ENCODE data around the gene TMEM134.
"Not testable (repeated sequence)": the region's sequence is repeated elsewhere in the genome, so short reads cannot be mapped to it uniquely, and the experiment has no call there.

The TMEM134 gene

DNA sequence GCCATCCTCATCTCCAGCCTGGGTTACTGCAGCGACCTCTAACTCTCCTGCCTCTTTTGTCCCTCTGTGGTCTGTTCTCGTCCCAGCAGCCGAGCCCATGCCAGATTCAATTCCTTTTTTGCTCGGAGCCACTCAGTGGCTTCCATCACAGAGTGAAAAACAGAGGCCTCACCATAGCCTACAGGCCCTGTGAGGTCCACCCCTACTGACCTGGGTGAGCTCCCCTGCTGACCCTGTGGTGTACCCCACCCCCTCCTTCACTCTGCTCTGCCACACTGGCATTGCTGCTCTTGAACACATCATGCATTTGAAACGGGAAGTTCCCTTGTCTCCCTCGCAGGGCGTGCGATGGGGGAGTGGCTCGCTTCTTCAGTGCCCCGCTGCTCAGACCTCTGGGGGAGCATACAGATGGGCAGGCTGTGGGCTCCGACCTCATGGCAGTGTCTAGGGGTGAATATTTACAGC lies 15.8 kb upstream of the TMEM134 start:
- H3K9me3 ChIP-seq (ENCODE audit: control extremely low read depth in 1 of 5, control insufficient read depth in 4 of 5, insufficient read depth in 2 of 5, low read depth in 1 of 5, low read length in 4 of 5) = no peaks in the 10 kb centered on the region
- H3K4me3 ChIP-seq (ENCODE audit: control insufficient read depth in 1 of 7, extremely low read depth in 1 of 7, insufficient read depth in 4 of 7, low read depth in 2 of 7, low read length in 6 of 7) = peak overlapping the region in 3 of 7 experiments; percentile 8 to 33 (median 26)
- H3K27me3 ChIP-seq (replicated peaks in 2 of 5; ENCODE audit: control insufficient read depth in 4 of 5, insufficient read depth in 5 of 5, low read length in 4 of 5) = no peaks in the 10 kb centered on the region
- H3K27ac ChIP-seq (ENCODE audit: insufficient read depth in 1 of 2, low read depth in 1 of 2, low read length in 2 of 2, poor library complexity in 1 of 2, severe bottlenecking in 2 of 2) = no peak overlapping the region
- CTCF ChIA-PET = interaction anchor here (1.1 to 1.5 kb wide), 2 partner anchors 22 to 128 kb away, joined by 3 to 4 read pairs; no protein-coding TSS in a partner anchor
- POLR2A ChIA-PET = no interaction called here
- 45% methylated on average over 7 of the region's 11 CpGs for WGBS (ENCODE audit: insufficient coverage)
- DNase-seq = peak; percentile 32 to 78 (median 74)
- H3K36me3 ChIP-seq (ENCODE audit: control insufficient read depth in 4 of 4, insufficient read depth in 4 of 4, low read length in 3 of 4) = peaks cover 2 to 29% (median 21%) of the 10 kb centered on the region in 4 experiments
- H3K4me1 ChIP-seq (ENCODE audit: control extremely low read depth in 1 of 4, control insufficient read depth in 4 of 4, insufficient read depth in 4 of 4, low read length in 3 of 4) = peaks cover 10 to 39% (median 35%) of the 10 kb centered on the region in 4 experiments

DNA sequence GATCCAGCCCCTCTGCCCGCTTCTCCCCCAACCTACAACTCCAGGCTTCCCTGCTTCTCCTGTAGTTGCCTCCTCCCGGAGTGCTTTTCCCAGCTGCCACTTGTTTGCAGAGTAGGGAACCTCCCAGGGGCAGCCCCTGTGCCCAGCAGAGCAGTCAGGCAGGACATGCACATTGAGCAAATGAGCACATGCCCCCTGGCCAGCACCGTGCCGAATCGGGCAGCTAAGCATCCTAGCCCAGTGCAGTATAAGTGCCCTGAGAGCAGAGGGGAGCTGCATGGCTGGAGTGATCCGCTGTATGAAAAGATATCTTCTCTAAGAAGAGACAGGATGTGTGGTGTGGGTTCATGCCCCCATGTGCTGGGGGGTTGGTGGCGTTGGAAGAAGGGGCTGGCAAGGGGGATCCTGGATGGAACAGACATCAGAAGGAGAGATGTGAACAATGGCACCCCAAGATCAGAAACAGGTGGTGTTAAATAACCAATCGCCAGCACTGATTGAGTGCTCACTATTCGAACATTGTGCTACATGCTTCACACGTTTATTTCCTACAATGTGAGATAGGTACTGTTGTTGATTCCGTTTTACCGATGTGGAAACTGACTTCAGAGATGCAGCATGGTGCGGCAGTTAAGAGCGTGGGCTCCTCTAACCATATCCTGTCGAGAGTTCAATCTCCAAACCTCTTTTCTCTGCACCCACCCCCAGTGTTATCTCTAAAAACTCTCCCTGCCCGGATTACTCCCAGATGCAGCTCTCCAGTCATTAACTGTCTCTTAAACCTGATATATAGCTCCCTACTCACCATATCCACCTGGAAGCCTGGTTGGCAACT lies 15.0 kb upstream of the TMEM134 start:
- H3K36me3 ChIP-seq (ENCODE audit: control insufficient read depth in 4 of 4, insufficient read depth in 4 of 4, low read length in 3 of 4) = peaks cover 0 to 20% (median 13%) of the 10 kb centered on the region in 4 experiments
- ChIA-PET CTCF (interaction anchor here (0.6 to 1.5 kb wide), 3 partner anchors 22 to 127 kb away, joined by 3 to 4 read pairs (median 3); no protein-coding TSS in a partner anchor), POLR2A (interaction anchor here (0.7 kb wide), 1 partner anchor 270 kb away, joined by 3 read pairs; no protein-coding TSS in a partner anchor)
- no peaks in the 10 kb centered on the region for H3K9me3 ChIP-seq (ENCODE audit: control extremely low read depth in 1 of 5, control insufficient read depth in 4 of 5, insufficient read depth in 2 of 5, low read depth in 1 of 5, low read length in 4 of 5)
- no peaks in the 10 kb centered on the region for H3K27me3 ChIP-seq (replicated peaks in 2 of 5; ENCODE audit: control insufficient read depth in 4 of 5, insufficient read depth in 5 of 5, low read length in 4 of 5)
- WGBS (ENCODE audit: insufficient coverage) = 82% methylated on average over 14 of the region's 16 CpGs
- DNase-seq = no peak
- peak overlapping the region in 4 of 7 experiments; percentile 8 to 86 (median 72) for H3K4me3 ChIP-seq (ENCODE audit: control insufficient read depth in 1 of 7, extremely low read depth in 1 of 7, insufficient read depth in 4 of 7, low read depth in 2 of 7, low read length in 6 of 7)
- H3K4me1 ChIP-seq (ENCODE audit: control extremely low read depth in 1 of 4, control insufficient read depth in 4 of 4, insufficient read depth in 4 of 4, low read length in 3 of 4) = peaks cover 10 to 39% (median 35%) of the 10 kb centered on the region in 4 experiments
- peak overlapping the region in 1 of 2 experiments; percentile 81 for H3K27ac ChIP-seq (ENCODE audit: insufficient read depth in 1 of 2, low read depth in 1 of 2, low read length in 2 of 2, poor library complexity in 1 of 2, severe bottlenecking in 2 of 2)

DNA sequence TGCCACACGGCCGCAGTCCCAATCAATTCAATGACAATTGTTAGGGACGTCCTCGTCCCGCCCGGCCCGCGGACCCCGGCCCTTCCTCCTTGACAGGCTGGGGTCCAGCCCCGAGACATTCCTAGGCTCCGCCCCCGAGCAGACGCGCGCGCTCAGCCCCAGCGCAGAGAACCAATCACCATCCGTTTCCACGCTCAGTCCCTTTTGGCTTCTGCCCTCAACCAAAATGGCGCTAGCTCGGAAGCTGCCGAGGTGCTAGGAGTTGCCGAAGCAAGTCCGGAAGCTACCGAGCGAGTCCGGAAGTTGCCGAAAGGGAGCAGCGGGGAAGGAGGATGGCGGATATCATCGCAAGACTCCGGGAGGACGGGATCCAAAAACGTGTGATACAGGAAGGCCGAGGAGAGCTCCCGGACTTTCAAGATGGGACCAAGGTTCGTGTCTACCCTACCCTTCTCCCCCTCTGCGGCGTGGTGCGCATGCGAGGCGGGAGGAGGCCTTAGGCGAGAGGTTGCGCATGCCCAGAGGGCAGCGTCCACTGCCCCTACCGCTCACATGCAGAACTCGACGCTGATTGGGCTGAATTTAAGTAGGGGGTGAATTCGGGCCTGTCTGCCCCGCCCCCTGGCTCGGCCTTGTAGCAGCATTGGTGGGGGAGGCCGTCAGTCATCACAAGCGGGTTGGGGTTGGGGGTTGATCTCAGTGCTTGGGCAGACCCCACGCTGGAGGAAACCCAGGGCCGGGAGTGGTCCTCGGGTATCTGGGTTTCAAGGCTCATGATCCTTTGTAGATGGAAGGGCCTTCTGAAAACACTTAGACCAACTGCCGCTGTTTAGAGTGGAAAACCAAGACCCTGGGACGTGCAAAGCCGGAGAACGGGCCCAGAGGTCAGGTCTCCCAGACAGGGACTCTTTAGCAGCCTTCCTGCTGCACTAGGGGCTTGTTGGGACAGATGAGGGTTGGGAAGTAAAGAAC lies 14.1 kb upstream of the TMEM134 start, which contains the start of gene AIP:
Gene AIP (plus strand): TSS at position 200 of the 972 bp plus-strand sequence. CDS start 133 bp downstream, at position 333.
- POLR2A ChIA-PET = interaction anchor here (0.6 to 0.7 kb wide), 3 partner anchors 11 to 270 kb away, joined by 3 read pairs; no protein-coding TSS in a partner anchor
- Histone ChIP-seq H3K4me3 (ENCODE audit: control insufficient read depth in 1 of 7, extremely low read depth in 1 of 7, insufficient read depth in 4 of 7, low read depth in 2 of 7, low read length in 6 of 7) (peak within 1 kb of the TSS; percentile 41 to 86 (median 75)), H3K9me3 (ENCODE audit: control extremely low read depth in 1 of 5, control insufficient read depth in 4 of 5, insufficient read depth in 2 of 5, low read depth in 1 of 5, low read length in 4 of 5) (no peaks in the 10 kb centered on the region), H3K4me1 (ENCODE audit: control extremely low read depth in 1 of 4, control insufficient read depth in 4 of 4, insufficient read depth in 4 of 4, low read length in 3 of 4) (peaks cover 10 to 39% (median 35%) of the 10 kb centered on the region in 4 experiments), H3K27me3 (replicated peaks in 2 of 5; ENCODE audit: control insufficient read depth in 4 of 5, insufficient read depth in 5 of 5, low read length in 4 of 5) (no peaks in the 10 kb centered on the region), H3K36me3 (ENCODE audit: control insufficient read depth in 4 of 4, insufficient read depth in 4 of 4, low read length in 3 of 4) (peaks cover 0 to 15% (median 10%) of the 10 kb centered on the region in 4 experiments), H3K27ac (ENCODE audit: insufficient read depth in 1 of 2, low read depth in 1 of 2, low read length in 2 of 2, poor library complexity in 1 of 2, severe bottlenecking in 2 of 2) (peak within 1 kb of the TSS; percentile 40 to 81)
- peak; percentile 98 to 99 (median 99) for DNase-seq
- WGBS (ENCODE audit: insufficient coverage) = 14% methylated on average over 47 of the region's 60 CpGs
- CTCF ChIA-PET = interaction anchor here (0.6 kb wide), 1 partner anchor 44 kb away, joined by 3 read pairs; no protein-coding TSS in a partner anchor

DNA sequence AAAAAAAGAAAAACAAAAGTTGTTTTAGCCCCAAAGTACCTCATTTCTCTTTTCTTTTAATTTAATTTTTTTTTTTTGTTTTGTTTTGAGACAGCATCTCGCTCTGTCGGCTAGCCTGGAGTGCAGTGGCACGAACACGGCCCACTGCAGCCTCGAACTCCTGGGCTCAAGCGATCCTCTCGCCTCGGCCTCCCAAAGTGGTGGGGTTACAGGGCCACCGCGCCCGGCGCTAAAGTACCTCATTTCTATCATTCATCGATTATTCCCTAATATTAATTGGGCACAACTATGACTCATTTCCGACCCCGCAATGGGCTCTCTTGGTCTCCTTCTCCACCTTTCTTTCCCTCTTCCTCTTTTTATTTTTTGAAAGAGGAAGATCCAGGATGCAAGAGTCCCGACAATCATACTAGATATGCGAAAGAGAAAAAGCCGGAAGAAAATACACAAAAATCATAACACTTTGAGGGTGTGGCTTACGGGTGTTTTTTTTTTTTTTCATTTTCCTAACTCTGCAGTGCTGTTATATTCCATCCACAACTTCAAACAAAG lies 13.3 kb upstream of the TMEM134 start:
- Histone ChIP-seq H3K36me3 (ENCODE audit: control insufficient read depth in 4 of 4, insufficient read depth in 4 of 4, low read length in 3 of 4) (peaks cover 0 to 8% (median 2%) of the 10 kb centered on the region in 4 experiments), H3K4me1 (ENCODE audit: control extremely low read depth in 1 of 4, control insufficient read depth in 4 of 4, insufficient read depth in 4 of 4, low read length in 3 of 4) (peaks cover 10 to 39% (median 35%) of the 10 kb centered on the region in 4 experiments), H3K27ac (ENCODE audit: insufficient read depth in 1 of 2, low read depth in 1 of 2, low read length in 2 of 2, poor library complexity in 1 of 2, severe bottlenecking in 2 of 2) (peak overlapping the region; percentile 40 to 81), H3K9me3 (ENCODE audit: control extremely low read depth in 1 of 5, control insufficient read depth in 4 of 5, insufficient read depth in 2 of 5, low read depth in 1 of 5, low read length in 4 of 5) (no peaks in the 10 kb centered on the region), H3K4me3 (ENCODE audit: control insufficient read depth in 1 of 7, extremely low read depth in 1 of 7, insufficient read depth in 4 of 7, low read depth in 2 of 7, low read length in 6 of 7) (peak overlapping the region; percentile 41 to 86 (median 75)), H3K27me3 (replicated peaks in 2 of 5; ENCODE audit: control insufficient read depth in 4 of 5, insufficient read depth in 5 of 5, low read length in 4 of 5) (no peaks in the 10 kb centered on the region)
- WGBS (ENCODE audit: insufficient coverage) = 34% methylated on average over 15 of the region's 19 CpGs
- ChIA-PET POLR2A (interaction anchor here (0.6 kb wide), 1 partner anchor 10 kb away, joined by 3 read pairs; no protein-coding TSS in a partner anchor), CTCF (interaction anchor here (0.6 to 0.7 kb wide), 2 partner anchors 12 to 43 kb away, joined by 3 read pairs; no protein-coding TSS in a partner anchor)
- no peak for DNase-seq

DNA sequence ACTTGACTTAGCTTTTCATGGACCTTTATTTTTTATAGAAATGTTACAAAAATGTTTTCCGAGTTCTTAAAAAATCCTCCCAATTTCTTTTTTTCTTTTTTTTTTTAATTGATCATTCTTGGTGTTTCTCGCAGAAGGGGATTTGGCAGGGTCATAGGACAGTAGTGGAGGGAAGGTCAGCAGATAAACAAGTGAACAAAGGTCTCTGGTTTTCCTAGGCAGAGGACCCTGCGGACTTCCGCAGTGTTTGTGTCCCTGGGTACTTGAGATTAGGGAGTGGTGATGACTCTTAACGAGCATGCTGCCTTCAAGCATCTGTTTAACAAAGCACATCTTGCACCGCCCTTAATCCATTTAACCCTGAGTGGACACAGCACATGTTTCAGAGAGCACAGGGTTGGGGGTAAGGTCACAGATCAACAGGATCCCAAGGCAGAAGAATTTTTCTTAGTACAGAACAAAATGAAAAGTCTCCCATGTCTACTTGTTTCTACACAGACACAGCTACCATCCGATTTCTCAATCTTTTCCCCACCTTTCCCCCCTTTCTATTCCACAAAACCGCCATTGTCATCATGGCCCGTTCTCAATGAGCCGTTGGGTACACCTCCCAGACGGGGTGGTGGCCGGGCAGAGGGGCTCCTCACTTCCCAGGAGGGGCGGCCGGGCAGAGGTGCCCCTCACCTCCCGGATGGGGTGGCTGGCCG lies 8.4 kb upstream of the TMEM134 start:
- H3K36me3 ChIP-seq (ENCODE audit: control insufficient read depth in 4 of 4, insufficient read depth in 4 of 4, low read length in 3 of 4); DNase-seq; H3K4me3 ChIP-seq (ENCODE audit: control insufficient read depth in 1 of 7, extremely low read depth in 1 of 7, insufficient read depth in 4 of 7, low read depth in 2 of 7, low read length in 6 of 7); H3K27me3 ChIP-seq (replicated peaks in 2 of 5; ENCODE audit: control insufficient read depth in 4 of 5, insufficient read depth in 5 of 5, low read length in 4 of 5); H3K4me1 ChIP-seq (ENCODE audit: control extremely low read depth in 1 of 4, control insufficient read depth in 4 of 4, insufficient read depth in 4 of 4, low read length in 3 of 4); H3K27ac ChIP-seq (ENCODE audit: insufficient read depth in 1 of 2, low read depth in 1 of 2, low read length in 2 of 2, poor library complexity in 1 of 2, severe bottlenecking in 2 of 2); POLR2A ChIA-PET; H3K9me3 ChIP-seq (ENCODE audit: control extremely low read depth in 1 of 5, control insufficient read depth in 4 of 5, insufficient read depth in 2 of 5, low read depth in 1 of 5, low read length in 4 of 5): not testable (repeated sequence)
- WGBS (ENCODE audit: insufficient coverage) = 86% methylated on average over 1 of the region's 16 CpGs
- CTCF ChIA-PET = interaction anchor here (0.9 to 1.0 kb wide), 2 partner anchors 52 to 76 kb away, joined by 3 read pairs; partner anchors contain the start of gene PPP1CA

DNA sequence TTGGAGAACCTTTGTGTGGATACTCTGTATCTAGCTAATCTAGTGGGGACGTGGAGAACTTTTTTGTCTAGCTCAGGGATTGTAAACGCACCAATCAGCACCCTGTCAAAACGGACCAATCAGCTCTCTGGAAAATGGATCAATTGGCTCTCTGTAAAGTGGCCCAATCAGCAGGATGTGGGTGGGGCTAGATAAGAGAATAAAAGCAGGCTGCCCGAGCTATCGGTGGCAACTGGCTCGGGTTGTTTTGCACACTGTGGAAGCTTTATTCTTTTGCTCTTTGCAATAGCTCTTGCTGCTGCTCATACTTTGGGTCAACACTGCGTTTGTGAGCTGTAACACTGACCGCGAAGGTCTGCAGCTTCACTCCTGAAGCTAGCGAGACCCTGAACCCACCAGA lies 7.6 kb upstream of the TMEM134 start:
- H3K27ac ChIP-seq (ENCODE audit: insufficient read depth in 1 of 2, low read depth in 1 of 2, low read length in 2 of 2, poor library complexity in 1 of 2, severe bottlenecking in 2 of 2); H3K4me3 ChIP-seq (ENCODE audit: control insufficient read depth in 1 of 7, extremely low read depth in 1 of 7, insufficient read depth in 4 of 7, low read depth in 2 of 7, low read length in 6 of 7); H3K36me3 ChIP-seq (ENCODE audit: control insufficient read depth in 4 of 4, insufficient read depth in 4 of 4, low read length in 3 of 4); H3K4me1 ChIP-seq (ENCODE audit: control extremely low read depth in 1 of 4, control insufficient read depth in 4 of 4, insufficient read depth in 4 of 4, low read length in 3 of 4); DNase-seq; H3K9me3 ChIP-seq (ENCODE audit: control extremely low read depth in 1 of 5, control insufficient read depth in 4 of 5, insufficient read depth in 2 of 5, low read depth in 1 of 5, low read length in 4 of 5); H3K27me3 ChIP-seq (replicated peaks in 2 of 5; ENCODE audit: control insufficient read depth in 4 of 5, insufficient read depth in 5 of 5, low read length in 4 of 5): not testable (repeated sequence)
- WGBS (ENCODE audit: insufficient coverage) = 92% methylated on average over 10 of the region's 10 CpGs
- ChIA-PET CTCF (interaction anchor here (0.9 to 1.0 kb wide), 2 partner anchors 51 to 75 kb away, joined by 3 read pairs; partner anchors contain the start of gene PPP1CA), POLR2A (interaction anchor here (1.5 kb wide), 1 partner anchor 123 kb away, joined by 3 read pairs; the partner anchor contains the start of gene POLD4)

All from common myeloid progenitor, CD34-positive (primary cell).